ENCODE measurements around the gene WDR5.

DNA sequence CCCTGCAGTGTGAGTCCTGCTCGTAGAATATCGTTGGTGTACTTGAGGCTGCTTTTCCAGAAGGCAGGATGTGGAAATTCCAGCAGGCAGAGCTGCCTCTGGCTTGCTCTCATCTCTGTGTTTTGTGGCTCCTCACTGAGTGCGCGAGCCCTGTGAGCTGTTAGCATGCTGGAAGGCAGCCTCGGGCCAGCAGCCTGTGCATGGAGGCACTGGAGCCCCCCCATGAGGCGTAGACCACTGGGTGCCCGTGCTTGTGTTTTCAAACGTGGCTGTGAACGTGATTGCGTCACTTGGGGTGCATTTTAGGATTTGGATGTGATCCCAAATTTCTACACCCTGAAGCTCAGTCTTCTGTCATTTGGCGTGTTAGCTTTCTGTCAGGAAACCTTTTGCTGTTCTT lies 3.2 kb downstream of the WDR5 start:
- no peak for TF ChIP-seq CTCF (conservative IDR thresholded peaks at IDR 0.05 in 1 of 2, IDR thresholded peaks at IDR 0.05 in 1 of 2; ENCODE audit: low read depth in 1 of 2, low read length in 2 of 2)
- no peak for TF ChIP-seq EZH2 (IDR thresholded peaks at IDR 0.05; ENCODE audit: low read length, missing control alignments)
